ENCODE results near the gene RHEBL1.

DNA sequence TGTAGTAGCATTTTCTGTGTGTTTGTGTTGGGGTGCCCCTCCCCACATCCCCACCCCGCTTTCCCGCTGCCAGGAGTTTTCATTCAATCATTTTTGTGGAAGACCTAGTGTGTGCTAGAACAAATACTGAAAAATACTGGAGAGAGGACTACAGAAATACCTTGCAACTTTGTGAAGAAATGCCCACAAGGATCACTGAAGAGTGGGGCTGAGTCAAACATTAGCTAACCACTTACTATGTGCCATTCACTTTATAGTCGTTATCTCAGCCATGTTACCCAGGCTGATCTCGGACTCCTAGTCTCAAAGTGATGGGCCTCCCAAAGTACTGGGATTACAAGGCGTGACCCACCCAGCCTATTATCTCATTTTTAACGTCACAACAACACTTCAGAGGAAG, 41.4 kb upstream of the RHEBL1 start:
- TF ChIP-seq POLR2AphosphoS5 (IDR thresholded peaks at IDR 0.05; ENCODE audit: low read depth, low read length) (no peak), SIN3A (IDR thresholded peaks at IDR 0.05; ENCODE audit: borderline replicate concordance, insufficient read depth, low read length) (no peak), REST (IDR thresholded peaks at IDR 0.05; ENCODE audit: insufficient read depth in 1 of 2, low read depth in 2 of 2, low read length in 2 of 2) (no peak)

Data from PFSK-1 (cell line).